ENCODE data around the gene TRNT1. TPM values are rescaled to one million over a fixed set of nuclear protein-coding genes. Genes with fewer than 3 reads are reported as not detected.
A peak's percentile ranks its signal among the peaks of the same experiment; 100 is the strongest.

The TRNT1 gene
- total RNA-seq, 1 experiment from 2014 or later: 23.6 TPM

DNA sequence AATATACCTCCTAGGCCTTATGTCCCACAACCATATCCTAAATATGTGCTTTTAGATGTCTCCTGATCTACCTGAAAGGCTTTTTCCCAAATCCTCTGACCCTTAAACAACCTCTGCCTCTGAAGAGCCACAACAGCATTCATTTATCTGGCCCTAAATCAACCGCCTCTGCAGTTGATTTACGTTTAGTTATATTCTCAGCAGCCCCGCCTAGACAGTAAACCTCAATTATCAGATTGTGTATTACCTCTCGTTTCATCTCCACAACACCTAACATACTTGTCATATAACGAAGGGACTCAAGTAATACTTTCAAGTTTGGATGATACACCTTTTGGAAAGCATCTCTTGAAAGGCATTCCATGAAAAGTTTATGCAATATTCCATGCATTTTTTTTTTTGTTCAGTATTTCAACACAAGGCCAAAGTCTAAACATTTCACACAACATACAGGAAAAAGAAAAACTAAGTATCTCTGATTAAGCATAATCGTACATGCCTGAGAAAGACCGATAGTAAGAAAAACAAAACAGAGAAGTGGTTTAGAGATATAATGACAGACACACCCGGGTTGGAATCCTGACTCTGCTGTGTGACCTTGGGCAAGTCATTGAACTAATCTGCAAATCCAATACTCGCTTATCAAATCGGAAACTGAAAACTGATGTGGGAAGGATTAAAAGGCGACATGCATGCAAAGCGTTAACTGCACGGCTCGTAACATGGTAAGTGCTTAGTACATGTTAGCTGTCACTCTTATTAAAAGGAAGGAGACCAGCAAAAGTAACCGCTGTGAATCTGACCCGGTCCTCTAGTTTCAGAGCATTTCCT is 52.0 kb downstream of the TRNT1 start:
- no peak for DNase-seq (ENCODE audit: low spot score)

DNA sequence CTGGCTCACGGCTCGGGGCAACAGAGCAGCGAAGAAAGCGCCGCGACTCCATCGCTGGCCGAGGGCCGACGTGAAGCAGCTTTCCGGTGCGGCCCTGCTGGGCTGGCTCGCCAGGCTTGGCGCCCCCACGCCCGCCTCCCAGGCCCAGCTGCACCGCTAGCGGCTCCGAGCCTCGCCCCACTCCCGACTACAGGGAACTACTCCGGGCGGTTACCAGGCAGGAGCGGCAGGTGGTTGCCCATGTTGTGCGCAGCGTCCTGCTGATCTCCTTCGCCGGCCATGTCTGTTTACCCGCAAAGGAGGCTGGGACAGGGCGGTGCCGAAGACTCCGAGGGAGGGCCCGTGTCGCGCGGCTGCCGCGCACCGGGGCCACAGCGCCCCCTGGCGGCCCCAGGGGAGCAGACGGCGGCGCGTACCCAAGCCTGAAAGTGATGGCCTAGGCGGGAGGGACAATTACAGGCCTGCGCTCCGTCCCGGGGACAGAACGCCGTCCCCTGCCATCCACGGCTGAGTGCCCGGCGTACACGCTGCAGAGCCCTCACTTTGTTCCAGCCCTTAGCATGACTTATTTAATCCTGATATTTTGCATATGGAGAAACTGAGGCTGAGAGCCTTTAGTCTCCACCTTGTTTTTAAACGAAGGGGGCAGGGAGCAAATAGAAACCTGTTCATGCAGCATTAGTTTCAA is 52.8 kb downstream of the TRNT1 start, which contains the start of gene CRBN:
TSS of gene CRBN (minus strand) at position 285 of the 688 bp plus-strand sequence. CDS start at position 281, 4 bp downstream.
- DNase-seq (ENCODE audit: low spot score): peak; percentile 79

DNA sequence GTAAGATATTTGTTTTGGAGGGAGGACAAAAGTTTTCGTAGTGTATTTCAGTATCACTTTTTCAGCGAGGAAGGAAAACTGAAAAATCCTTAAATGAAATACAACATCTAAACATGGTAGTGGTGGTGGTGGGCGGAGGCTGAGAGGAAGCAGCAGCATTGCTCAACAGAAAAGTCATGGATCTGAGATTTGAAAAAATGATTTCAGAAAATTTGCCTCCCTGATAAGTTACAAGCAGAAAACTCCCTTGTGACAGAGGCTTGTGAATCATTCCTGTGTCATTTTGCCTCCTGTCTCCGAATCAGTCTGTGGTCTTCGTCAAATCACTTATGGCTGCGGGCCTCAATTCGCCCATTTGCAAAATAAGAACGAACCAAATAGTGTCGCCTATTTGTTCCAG is 53.7 kb downstream of the TRNT1 start:
- DNase-seq (ENCODE audit: low spot score): no peak

DNA sequence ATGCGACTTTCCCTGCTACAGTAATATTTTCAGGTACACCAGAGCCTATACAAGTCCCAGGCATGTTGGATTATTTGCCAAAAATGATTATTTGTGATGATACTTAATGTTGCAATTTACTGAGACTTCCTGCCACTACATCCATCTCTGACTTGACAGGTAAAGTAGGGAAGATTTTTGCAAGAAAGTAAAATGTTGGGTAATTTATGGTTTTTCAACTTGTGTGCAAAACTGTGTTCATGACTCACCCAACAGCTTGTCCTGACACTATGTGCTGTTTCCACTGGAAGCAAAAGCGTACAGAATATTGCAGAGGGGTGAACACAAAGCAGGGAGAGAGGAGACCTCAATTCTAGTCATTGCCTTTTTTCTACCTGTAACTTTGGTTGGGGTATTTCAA is 58.1 kb downstream of the TRNT1 start:
- DNase-seq (ENCODE audit: low spot score): no peak

DNA sequence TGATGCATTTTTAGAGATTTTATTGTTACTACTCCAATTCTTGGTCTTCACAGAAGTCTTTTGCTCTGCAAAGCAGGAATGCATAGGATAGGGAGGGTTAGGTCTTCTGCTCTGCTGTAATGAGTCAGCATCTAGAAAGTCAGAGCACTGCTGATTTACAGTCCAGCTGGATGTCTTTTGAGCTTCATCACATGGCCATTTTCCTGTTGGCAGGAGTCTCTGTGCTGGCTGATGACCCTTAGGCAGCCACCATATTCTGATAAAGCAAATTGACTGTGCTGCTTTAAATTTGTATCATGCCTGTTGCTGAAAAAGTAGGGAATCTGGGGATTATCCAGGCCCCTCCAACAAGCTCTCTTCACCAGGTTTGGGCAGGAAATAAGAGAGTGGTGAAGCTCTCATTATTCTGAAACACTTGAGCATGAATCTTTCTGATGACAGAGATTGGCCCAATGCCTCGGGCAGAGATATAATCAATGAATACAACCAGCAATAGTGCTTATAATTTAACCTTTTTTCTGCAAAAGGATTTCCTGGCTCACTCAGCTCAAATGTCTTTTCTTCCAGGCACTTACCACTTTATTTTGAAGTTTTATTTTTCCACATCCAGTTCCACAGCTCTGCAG is 62.5 kb downstream of the TRNT1 start:
- peak; percentile 21 for DNase-seq (ENCODE audit: low spot score)

DNA sequence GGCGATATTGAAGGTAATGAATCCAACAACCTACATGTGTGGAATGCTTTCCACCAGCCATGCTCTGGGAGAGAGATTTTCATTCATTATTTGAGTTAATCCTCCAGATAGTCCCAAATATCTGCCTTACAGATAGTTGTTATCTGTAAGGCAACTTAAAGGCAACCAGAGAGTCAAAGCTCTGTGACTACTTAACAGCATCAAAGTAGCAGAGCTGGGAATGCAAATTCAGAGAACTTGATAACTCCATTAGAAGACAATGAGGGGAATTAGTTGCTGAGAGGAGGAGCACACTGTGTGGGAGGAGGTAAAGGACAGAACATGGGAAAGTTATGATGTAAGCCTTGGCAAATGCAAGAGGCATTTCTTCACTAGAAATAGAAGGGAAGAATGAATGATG is 63.2 kb downstream of the TRNT1 start:
- no peak for DNase-seq (ENCODE audit: low spot score)

DNA sequence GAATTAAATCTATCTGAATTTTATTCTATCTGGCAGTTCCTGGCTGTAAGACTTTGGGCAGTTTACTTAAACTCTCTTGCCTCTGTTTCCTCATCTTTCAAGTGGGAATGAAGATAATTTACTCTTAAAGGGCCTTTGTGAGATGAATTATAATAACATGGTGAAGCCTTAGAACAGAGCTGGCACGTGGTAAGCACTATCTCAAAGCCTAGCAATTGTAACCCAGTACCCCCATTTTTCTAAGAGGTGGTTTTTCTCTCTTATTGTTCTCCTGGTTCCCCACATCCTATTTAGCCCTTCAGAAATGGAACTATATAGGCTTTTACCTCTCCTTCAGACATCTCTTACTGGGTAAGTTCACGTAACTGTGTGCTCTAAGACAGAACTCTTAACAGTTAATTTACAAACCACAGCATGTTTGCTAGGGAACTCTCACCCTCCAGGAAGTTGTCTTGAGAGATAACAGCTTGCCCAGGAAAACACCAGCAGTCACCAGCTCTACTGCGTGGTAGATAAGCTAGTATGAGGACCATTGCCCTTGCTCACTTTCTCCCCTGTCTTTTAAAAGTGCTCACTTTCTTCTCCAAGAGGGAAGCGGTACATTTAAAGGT is 65.0 kb downstream of the TRNT1 start:
- peak; percentile 11 for DNase-seq (ENCODE audit: low spot score)

DNA sequence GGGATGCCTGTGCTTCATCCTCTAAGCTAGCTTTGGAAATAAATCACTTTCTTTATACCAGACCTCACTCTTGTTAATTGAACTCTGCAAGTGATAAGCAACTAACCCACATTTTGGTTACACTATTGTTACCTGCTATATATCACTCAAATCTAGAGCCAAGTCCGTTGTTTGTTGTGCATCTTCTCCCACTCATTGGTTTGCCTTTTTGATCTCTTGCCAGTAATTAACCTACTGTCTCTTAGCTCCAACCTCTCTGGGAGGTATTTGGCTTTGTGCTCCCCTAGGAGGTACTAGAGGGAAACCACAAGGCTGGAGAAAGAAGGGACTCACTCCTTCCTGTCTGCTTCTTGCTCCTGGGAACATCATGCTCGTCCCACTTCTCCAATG is 65.5 kb downstream of the TRNT1 start:
- DNase-seq (ENCODE audit: low spot score): no peak

DNA sequence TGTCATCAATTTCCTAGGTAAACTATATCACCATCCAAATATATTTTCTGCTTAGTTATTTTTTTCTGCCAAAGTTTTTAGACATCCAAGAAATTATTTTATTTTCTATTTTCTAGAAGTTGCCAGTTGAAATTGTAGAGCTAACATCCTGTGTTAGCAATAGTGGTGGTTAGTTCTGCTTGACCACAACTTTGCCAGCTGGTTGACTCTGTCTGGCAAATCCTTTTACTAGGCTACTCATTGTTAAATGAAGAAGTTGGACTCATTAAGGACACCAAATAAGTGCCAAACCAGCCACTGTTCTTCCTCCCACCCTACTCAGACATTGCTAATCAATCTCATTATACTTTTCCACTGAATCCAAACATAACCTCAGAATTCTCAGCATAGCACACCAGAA is 68.1 kb downstream of the TRNT1 start:
- DNase-seq (ENCODE audit: low spot score): no peak

DNA sequence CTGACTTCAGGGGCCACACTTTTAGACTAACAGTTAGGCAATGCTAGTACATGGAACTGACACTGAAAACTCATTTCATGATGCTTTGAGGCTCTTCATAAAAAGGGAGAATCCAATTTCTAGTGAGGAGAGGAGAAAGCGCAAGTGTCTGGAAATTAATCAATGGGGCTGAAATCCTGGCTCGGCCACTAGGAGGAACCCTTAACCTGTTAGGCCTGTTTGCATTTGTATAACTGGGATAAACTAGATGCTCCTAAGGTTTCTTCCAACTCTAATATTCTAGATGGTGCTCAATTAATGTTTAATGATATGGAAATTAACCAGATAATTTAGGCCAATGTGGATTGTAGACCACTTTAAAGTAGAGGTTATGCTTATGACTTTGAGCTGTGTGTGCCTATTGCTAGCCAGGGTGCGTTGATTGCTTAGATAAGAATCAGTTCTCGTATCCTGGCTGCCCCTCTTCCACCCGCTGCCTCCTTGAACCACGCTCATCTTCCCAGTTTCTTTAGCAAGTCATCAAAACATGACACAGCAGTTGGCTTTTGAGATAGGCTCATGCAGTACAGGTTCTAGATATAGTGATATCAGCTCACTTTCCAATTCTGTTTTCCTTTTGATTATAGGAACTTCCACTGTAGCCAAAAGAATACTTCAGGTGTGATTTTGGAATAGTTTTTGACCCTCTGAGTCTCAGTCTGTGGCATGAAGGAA is 69.6 kb downstream of the TRNT1 start:
- DNase-seq (ENCODE audit: low spot score): peak; percentile 18

Other genes starting within 250 kb of the TRNT1 start
- 0.10 TPM in 1 of 2 replicates, not detected in the other for gene IL5RA, start 16.6 kb upstream of the TRNT1 start, total RNA-seq (2014; rRNA removed; shearing (Covaris generic))
- 97.3 and 102 TPM in 2 replicates for gene CRBN, start 52.8 kb downstream of the TRNT1 start, total RNA-seq (2014; rRNA removed; shearing (Covaris generic))

Measured in H4 (cell line).